Kidney epithelial cell (primary cell): Measurements from ENCODE around the gene IRS2. TPM values are rescaled to one million over a fixed set of nuclear protein-coding genes. Genes with fewer than 3 reads are reported as not detected.

Experiments
- DNase-seq: peaks from one replicate; pipeline ENCODE4 v3.0.0-alpha.2; 2010; ENCODE audit warnings: low read depth
- H3K27me3 ChIP-seq: 2 replicates; pipeline ENCODE4 v1.6.0; 2011; ENCODE audit warnings: low read length; ENCODE audit not compliant: control insufficient read depth, insufficient read depth
- H3K36me3 ChIP-seq: 2 replicates; pipeline ENCODE4 v1.5.1; 2011; ENCODE audit warnings: low read length; ENCODE audit not compliant: control insufficient read depth, insufficient read depth
- H3K4me3 ChIP-seq: 2 replicates; pipeline ENCODE4 v1.5.1; 2011; ENCODE audit warnings: low read depth, mild to moderate bottlenecking, control low read depth, low read length
- total RNA-seq: library from RNA; depleted of rRNA; stranded (reverse); fragments of >200 nt; gene quantifications from 2 replicates; pipeline ENCODE4 v1.2.3, GENCODE V29; 2015
- TF ChIP-seq, protein P1 (sequence below): IDR thresholded peaks from 2 replicates; pipeline ENCODE4 v1.5.1; 2011; ENCODE audit warnings: mild to moderate bottlenecking, moderate library complexity, low read length, control low read depth, inconsistent platforms; ENCODE audit not compliant: insufficient read depth, poor library complexity, severe bottlenecking

IRS2 gene
- total RNA-seq, 1 donor from 2014 or later = 27.1 TPM

DNA sequence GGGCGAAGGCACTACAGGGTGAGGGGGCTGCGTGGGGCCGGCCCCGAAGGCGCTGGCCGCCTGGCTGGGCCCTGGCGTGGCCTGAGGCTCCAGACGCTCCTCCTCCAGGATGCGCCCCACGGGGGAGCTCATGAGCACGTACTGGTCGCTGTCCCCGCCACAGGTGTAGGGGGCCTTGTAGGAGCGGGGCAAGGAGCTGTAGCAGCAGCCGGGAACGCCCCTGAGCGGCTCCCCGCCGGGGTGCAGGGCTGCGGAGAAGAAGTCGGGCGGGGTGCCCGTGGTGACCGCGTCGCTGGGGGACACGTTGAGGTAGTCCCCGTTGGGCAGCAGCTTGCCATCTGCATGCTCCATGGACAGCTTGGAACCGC, 3.0 kb downstream of the IRS2 start:
- TF ChIP-seq, protein P1, sequence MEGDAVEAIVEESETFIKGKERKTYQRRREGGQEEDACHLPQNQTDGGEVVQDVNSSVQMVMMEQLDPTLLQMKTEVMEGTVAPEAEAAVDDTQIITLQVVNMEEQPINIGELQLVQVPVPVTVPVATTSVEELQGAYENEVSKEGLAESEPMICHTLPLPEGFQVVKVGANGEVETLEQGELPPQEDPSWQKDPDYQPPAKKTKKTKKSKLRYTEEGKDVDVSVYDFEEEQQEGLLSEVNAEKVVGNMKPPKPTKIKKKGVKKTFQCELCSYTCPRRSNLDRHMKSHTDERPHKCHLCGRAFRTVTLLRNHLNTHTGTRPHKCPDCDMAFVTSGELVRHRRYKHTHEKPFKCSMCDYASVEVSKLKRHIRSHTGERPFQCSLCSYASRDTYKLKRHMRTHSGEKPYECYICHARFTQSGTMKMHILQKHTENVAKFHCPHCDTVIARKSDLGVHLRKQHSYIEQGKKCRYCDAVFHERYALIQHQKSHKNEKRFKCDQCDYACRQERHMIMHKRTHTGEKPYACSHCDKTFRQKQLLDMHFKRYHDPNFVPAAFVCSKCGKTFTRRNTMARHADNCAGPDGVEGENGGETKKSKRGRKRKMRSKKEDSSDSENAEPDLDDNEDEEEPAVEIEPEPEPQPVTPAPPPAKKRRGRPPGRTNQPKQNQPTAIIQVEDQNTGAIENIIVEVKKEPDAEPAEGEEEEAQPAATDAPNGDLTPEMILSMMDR = no peak
- peak overlapping the region; percentile 27 for H3K4me3 ChIP-seq
- no peaks in the 10 kb centered on the region for H3K36me3 ChIP-seq
- H3K27me3 ChIP-seq = no peaks in the 10 kb centered on the region
- DNase-seq = no peak

DNA sequence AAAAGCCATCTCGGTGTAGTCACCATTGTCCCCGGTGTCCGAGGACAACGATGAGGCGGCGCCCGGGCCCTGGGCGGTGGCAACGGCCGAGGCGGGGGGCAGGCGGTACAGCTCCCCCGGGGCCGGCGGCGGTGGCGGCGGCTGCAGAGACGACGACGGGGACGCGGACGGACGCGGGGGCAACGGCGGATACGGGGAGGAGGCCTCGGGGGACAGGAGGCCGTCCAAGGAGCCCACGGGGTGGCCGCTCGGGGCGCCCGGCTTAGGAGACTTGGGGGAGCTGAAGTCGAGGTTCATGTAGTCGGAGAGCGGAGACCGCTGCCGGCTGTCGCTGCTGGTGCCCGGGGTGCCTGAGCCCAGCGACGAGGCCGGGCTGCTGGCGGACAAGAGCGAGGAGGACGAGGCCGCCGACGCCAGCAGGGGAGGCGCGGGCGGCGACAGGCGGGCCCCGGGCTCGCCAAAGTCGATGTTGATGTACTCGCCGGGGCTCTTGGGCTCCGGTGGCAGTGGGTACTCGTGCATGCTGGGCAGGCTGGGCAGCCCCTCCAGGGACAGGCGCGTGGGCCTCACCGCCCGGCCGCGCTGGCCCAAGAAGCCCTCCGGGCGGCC, 3.5 kb downstream of the IRS2 start:
- peak overlapping the region; percentile 27 for H3K4me3 ChIP-seq
- no peaks in the 10 kb centered on the region for H3K36me3 ChIP-seq
- TF ChIP-seq, protein P1 = no peak
- DNase-seq = no peak
- H3K27me3 ChIP-seq = no peaks in the 10 kb centered on the region

DNA sequence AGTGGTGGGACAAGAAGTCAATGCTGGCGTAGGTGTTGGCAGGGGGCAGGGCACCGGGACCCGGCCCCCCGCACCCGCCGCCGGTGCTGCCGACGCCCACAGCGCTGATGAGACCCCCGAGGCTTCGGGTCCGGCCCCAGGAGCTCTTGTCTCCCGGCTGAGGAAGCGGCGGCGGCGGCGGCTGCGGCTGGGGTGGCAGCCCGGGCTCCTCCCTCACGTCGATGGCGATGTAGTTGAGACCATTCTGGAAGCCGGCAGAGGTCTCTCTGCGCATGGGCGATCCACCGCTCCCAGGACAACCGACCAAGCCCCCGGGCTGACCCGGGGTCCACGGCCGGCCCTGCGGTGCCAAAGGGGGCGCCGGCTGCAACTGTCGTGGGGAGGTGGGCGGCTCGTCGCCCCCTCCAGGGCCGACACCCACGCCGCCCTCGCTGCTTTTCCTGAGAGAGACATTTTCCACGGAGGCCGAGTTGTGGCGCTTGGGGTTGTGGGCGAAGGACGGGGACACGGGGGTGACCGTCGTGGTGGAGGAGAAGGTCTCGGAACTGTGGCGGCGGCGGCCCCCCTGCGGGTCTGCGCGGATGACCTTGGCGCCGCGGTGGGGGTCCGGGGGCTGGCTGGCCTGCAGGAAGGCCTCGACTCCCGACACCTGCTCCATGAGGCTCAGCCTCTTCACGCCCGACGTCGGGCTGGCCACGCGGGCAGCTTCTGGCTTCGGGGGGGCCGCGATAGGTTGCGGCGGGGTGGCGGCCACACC, 4.1 kb downstream of the IRS2 start:
- H3K36me3 ChIP-seq = no peaks in the 10 kb centered on the region
- TF ChIP-seq, protein P1 = no peak
- DNase-seq = no peak
- no peaks in the 10 kb centered on the region for H3K27me3 ChIP-seq
- H3K4me3 ChIP-seq = peak overlapping the region; percentile 48

DNA sequence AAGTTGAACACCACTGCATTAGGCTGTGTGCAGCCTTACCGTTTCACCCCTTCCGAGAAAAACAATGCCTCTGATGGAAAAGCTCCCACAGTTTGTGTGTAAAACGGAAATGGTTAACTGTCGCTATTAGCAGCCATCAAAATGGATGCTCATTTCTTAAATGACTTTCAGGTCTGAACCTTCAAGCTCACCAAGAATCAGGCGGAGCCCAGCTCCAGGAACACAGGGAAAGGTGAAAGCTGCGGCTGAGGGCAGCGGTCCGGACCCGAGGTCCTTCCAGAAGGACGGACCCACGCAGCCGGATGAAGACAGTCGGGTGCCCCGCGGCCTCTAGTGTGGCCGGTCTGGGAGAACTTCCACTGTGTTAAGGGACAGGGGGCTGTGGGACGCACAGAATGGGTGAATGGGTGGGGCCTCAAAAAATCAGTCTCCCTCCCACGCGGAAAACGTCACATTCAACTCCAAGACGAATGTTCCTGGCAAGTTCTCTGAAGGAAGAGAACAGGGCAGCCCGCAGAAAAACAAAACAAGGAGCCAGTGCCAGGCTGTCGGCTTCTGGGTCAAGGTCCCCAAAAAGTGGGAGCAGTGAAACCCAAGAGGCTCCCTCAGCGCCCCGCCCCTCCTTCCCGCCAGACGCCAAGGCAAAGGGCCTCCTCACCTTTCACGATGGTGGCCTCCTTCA, 4.9 kb downstream of the IRS2 start:
- no peaks in the 10 kb centered on the region for H3K27me3 ChIP-seq
- no peaks in the 10 kb centered on the region for H3K36me3 ChIP-seq
- DNase-seq = no peak
- TF ChIP-seq, protein P1 = no peak
- peak overlapping the region; percentile 48 for H3K4me3 ChIP-seq

DNA sequence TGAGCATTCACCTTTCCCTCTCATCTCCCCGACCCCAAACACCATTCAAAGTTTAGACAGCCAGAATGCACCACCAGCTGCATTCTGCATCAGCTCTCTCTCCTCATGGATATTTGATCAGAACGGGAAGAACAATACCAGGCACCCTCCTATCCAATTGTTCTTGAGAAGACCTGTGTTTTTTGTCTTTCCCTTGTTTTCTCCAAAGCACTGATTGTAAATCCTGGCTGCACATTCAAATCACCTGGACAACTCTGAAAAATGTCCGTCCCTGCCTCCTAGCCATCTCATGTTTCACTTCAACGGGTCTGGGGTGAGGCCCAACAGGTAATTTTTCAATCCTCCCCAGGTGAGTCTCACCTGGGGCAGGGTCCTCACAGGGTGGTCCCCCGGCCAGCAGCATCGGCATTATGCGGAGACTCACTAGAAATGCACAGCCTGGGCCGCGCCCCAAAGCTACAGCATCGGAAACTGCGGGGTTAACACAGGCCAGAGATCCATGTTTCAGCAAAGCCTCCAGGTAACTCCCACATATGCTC, 5.5 kb downstream of the IRS2 start:
- TF ChIP-seq, protein P1 = no peak
- Histone ChIP-seq H3K27me3 (no peaks in the 10 kb centered on the region), H3K4me3 (peak overlapping the region; percentile 48), H3K36me3 (no peaks in the 10 kb centered on the region)
- no peak for DNase-seq
